Left forelimb (tissue), 1 donor: Measurements from ENCODE around the gene GOSR2.

Source experiments
- DNase-seq: peaks from one replicate; pipeline ENCODE4 v3.0.0-alpha.2; 2018; ENCODE audit warnings: low spot score

Gene GOSR2

GRCh38 chr17:46922804-46923635 is at the start of gene GOSR2:
Gene GOSR2 (plus strand): TSS chr17:46923160. CDS start chr17:46923193, 33 bp downstream.
- DNase-seq: peak; percentile 98

- DNase-seq: no peak
Measured at GRCh38 chr17:46873941-46874645, 48.9 kb upstream of the GOSR2 start.

GRCh38 chr17:46874906-46875305 is 48.1 kb upstream of the GOSR2 start:
- no peak for DNase-seq

GRCh38 chr17:46875849-46876352 is 47.1 kb upstream of the GOSR2 start:
- no peak for DNase-seq

GRCh38 chr17:46876353-46876887 is 46.5 kb upstream of the GOSR2 start:
- no peak for DNase-seq

GRCh38 chr17:46876926-46877325 is 46.0 kb upstream of the GOSR2 start:
- DNase-seq: no peak

- DNase-seq: no peak
Measured at GRCh38 chr17:46877466-46877865, 45.5 kb upstream of the GOSR2 start.

- no peak for DNase-seq
Measured at GRCh38 chr17:46878055-46878454, 44.9 kb upstream of the GOSR2 start.

GRCh38 chr17:46879101-46879500 is 43.9 kb upstream of the GOSR2 start:
- DNase-seq: no peak

GRCh38 chr17:46881015-46881414 is 41.9 kb upstream of the GOSR2 start:
- no peak for DNase-seq

- DNase-seq: no peak
Measured at GRCh38 chr17:46882666-46883065, 40.3 kb upstream of the GOSR2 start.

- DNase-seq: no peak
Measured at GRCh38 chr17:46883871-46884520, 39.0 kb upstream of the GOSR2 start.

- DNase-seq: no peak
Measured at GRCh38 chr17:46884552-46884951, 38.4 kb upstream of the GOSR2 start.

- DNase-seq: no peak
Measured at GRCh38 chr17:46885415-46886309, 37.3 kb upstream of the GOSR2 start.

GRCh38 chr17:46886310-46886663 is 36.7 kb upstream of the GOSR2 start:
- no peak for DNase-seq

- no peak for DNase-seq
Measured at GRCh38 chr17:46887717-46888116, 35.2 kb upstream of the GOSR2 start.

GRCh38 chr17:46888727-46889126 is 34.2 kb upstream of the GOSR2 start:
- no peak for DNase-seq

GRCh38 chr17:46889519-46889918 is 33.4 kb upstream of the GOSR2 start:
- DNase-seq: no peak

GRCh38 chr17:46889992-46890564 is 32.9 kb upstream of the GOSR2 start:
- no peak for DNase-seq

- DNase-seq: no peak
Measured at GRCh38 chr17:46890638-46891037, 32.3 kb upstream of the GOSR2 start.

GRCh38 chr17:46892192-46892703 is 30.7 kb upstream of the GOSR2 start:
- DNase-seq: no peak
